PC-3 (cell line): ENCODE results near the gene MYH14. TPM values are rescaled to one million over a fixed set of nuclear protein-coding genes. Genes with fewer than 3 reads are reported as not detected.

Experiments used
- ATAC-seq: fragments of 200-7000 bp; cut with Tn5 transposase; 2 replicates; pipeline ENCODE4 v1.9.1; 2020; ENCODE audit warnings: mild to moderate bottlenecking, moderate library complexity
- BruUV-seq: library from RNA; stranded (reverse); fragments of 400-500 nt; replicated peaks from 2 replicates; lab custom pipeline; 2021; lab: Mats Ljungman, UMichigan
- CTCF ChIA-PET: fragments of 300-600 bp; sonication (Branson Sonifier 250); formaldehyde crosslinking; loops from one replicate; lab custom pipeline; 2022; ENCODE audit warnings: antibody characterized with exemption; lab: Charles Lee
- POLR2A ChIA-PET: fragments of 300-600 bp; sonication (Branson Sonifier 250); formaldehyde crosslinking; loops from one replicate; lab custom pipeline; 2022; ENCODE audit warnings: antibody characterized with exemption; ENCODE audit not compliant: unreplicated experiment; lab: Charles Lee
- DNase-seq: peaks from one replicate; pipeline ENCODE4 v3.0.0-alpha.2; 2015
- H2AFZ ChIP-seq: fragments of 300-600 bp; sonication (generic); 2 replicates; pipeline ENCODE4 v1.6.0; 2016; ENCODE audit warnings: antibody characterized with exemption, low read length
- H3F3A ChIP-seq: fragments of 300-600 bp; sonication (generic); one replicate; pipeline ENCODE4 v1.6.0; 2017; ENCODE audit warnings: antibody characterized with exemption, low read length, control low read depth, mild to moderate bottlenecking; ENCODE audit not compliant: unreplicated experiment
- H3K27ac ChIP-seq: fragments of 300-600 bp; sonication (generic); 2 replicates; pipeline ENCODE4 v1.5.1; 2016; ENCODE audit warnings: mild to moderate bottlenecking, low read length
- H3K27me3 ChIP-seq: fragments of 300-600 bp; sonication (generic); 2 replicates; pipeline ENCODE4 v1.6.1; 2016; ENCODE audit warnings: low read length, mixed read lengths
- H3K36me3 ChIP-seq: fragments of 300-600 bp; sonication (generic); 2 replicates; pipeline ENCODE4 v1.6.1; 2016; ENCODE audit warnings: low read depth, mixed run types, low read length, mixed read lengths
- H3K4me1 ChIP-seq: fragments of 300-600 bp; sonication (generic); 2 replicates; pipeline ENCODE4 v1.5.1; 2016; ENCODE audit warnings: low read length; ENCODE audit not compliant: insufficient read depth
- H3K4me2 ChIP-seq: fragments of 300-600 bp; sonication (generic); 2 replicates; pipeline ENCODE4 v1.6.0; 2016; ENCODE audit warnings: low read length
- H3K4me3 ChIP-seq: fragments of 300-600 bp; sonication (generic); 2 replicates; pipeline ENCODE4 v1.5.1; 2016; ENCODE audit warnings: mild to moderate bottlenecking, low read length, mixed read lengths
- H3K79me2 ChIP-seq: fragments of 300-600 bp; sonication (generic); 2 replicates; pipeline ENCODE4 v1.6.1; 2017; ENCODE audit warnings: low read length, mixed read lengths
- H3K9ac ChIP-seq: fragments of 300-600 bp; sonication (generic); 2 replicates; pipeline ENCODE4 v1.6.0; 2016; ENCODE audit warnings: mild to moderate bottlenecking, low read length
- H3K9me2 ChIP-seq: fragments of 300-600 bp; sonication (generic); replicated peaks from 2 replicates; pipeline ENCODE4 v1.6.1; 2016; ENCODE audit warnings: mixed run types, low read length, mixed read lengths
- H3K9me3 ChIP-seq: fragments of 300-600 bp; sonication (generic); 2 replicates; pipeline ENCODE4 v1.6.1; 2016; ENCODE audit warnings: low read length, mixed read lengths
- H4K20me1 ChIP-seq: fragments of 300-600 bp; sonication (generic); 2 replicates; pipeline ENCODE4 v1.6.1; 2016; ENCODE audit warnings: low read length, mixed read lengths
- CTCF ChIP-seq: fragments of 300-600 bp; sonication (generic); conservative IDR thresholded peaks from 2 replicates; pipeline ENCODE4 v1.5.1; 2017; ENCODE audit warnings: antibody characterized with exemption, low read depth, mild to moderate bottlenecking, low read length
- EZH2 ChIP-seq: fragments of 300-600 bp; sonication (generic); IDR thresholded peaks from one replicate; pipeline ENCODE4 v1.6.1; 2017; ENCODE audit warnings: antibody characterized with exemption, mild to moderate bottlenecking, low read length; ENCODE audit not compliant: unreplicated experiment
- EZH2phosphoT487 ChIP-seq: fragments of 300-600 bp; sonication (generic); IDR thresholded peaks from 2 replicates; pipeline ENCODE4 v1.6.1; 2018; ENCODE audit warnings: mild to moderate bottlenecking, antibody characterized with exemption, low read length, borderline replicate concordance
- intact Hi-C: fragments of 100-400 bp; cut with micrococcal nuclease; formaldehyde crosslinking; loops from 2 replicates; pipeline ENCODE4 v1.9.0; 2023
- total RNA-seq: library from RNA; depleted of rRNA; stranded (reverse); fragments of >200 nt; gene quantifications from 2 replicates; pipeline ENCODE4 v1.2.3, GENCODE V29; 2014

The MYH14 gene
- total RNA-seq, 1 experiment from 2014 or later = 20.2 TPM

- no TSS peak for BruUV-seq
- no peaks in the 10 kb centered on the region for H3K27me3 ChIP-seq
- H3F3A ChIP-seq = no peaks in the 10 kb centered on the region
- H3K79me2 ChIP-seq = no peaks in the 10 kb centered on the region
- TF ChIP-seq CTCF = no peak
- TF ChIP-seq EZH2phosphoT487 = no peak
- TF ChIP-seq EZH2 = no peak
- CTCF ChIA-PET = no interaction called here
- POLR2A ChIA-PET = no interaction called here
- DNase-seq = no peak
- H3K9ac ChIP-seq = no peak overlapping the region
- no peak overlapping the region for H2AFZ ChIP-seq
- no peaks in the 10 kb centered on the region for H3K36me3 ChIP-seq
- no peaks in the 10 kb centered on the region for H3K9me3 ChIP-seq
- H3K4me1 ChIP-seq = peaks cover 12% of the 10 kb centered on the region; the same call in 1 of the 2 replicates
- no peak overlapping the region for H3K27ac ChIP-seq
- H3K4me3 ChIP-seq = no peak overlapping the region
- intact Hi-C loops = no loop called here
- H3K9me2 ChIP-seq = no peaks in the 10 kb centered on the region
- H3K4me2 ChIP-seq = no peak overlapping the region
- 0 out of 2 replicates have a peak, but pooled peaks cover 4% of the 10 kb centered on the region for H4K20me1 ChIP-seq
- no peak for ATAC-seq
These were observed 128.5 kb downstream of the MYH14 start for GRCh38 chr19:50331994-50332243.

- ChIA-PET CTCF (interaction anchor here (0.5 kb wide), 1 partner anchor 17 kb away, joined by 3 read pairs; no protein-coding TSS in a partner anchor), POLR2A (no interaction called here)
- ATAC-seq (no peak), DNase-seq (peak; percentile 20)
- no peaks in the 10 kb centered on the region for H3K79me2 ChIP-seq
- H4K20me1 ChIP-seq = 0 out of 2 replicates have a peak, but pooled peaks cover 4% of the 10 kb centered on the region
- H3K4me3 ChIP-seq = no peak overlapping the region
- intact Hi-C loops = no loop called here
- no peaks in the 10 kb centered on the region for H3K9me3 ChIP-seq
- H3K4me1 ChIP-seq = peaks cover 12% of the 10 kb centered on the region; the same call in 1 of the 2 replicates
- BruUV-seq = no TSS peak
- no peaks in the 10 kb centered on the region for H3K36me3 ChIP-seq
- no peaks in the 10 kb centered on the region for H3F3A ChIP-seq
- H3K9me2 ChIP-seq = no peaks in the 10 kb centered on the region
- no peak for TF ChIP-seq EZH2
- no peak for TF ChIP-seq EZH2phosphoT487
- H3K27me3 ChIP-seq = no peaks in the 10 kb centered on the region
- H2AFZ ChIP-seq = no peak overlapping the region
- H3K9ac ChIP-seq = no peak overlapping the region
- no peak overlapping the region for H3K27ac ChIP-seq
- peak overlapping the region; percentile 81; the same call in 1 of the 2 replicates for H3K4me2 ChIP-seq
These were observed 129.0 kb downstream of the MYH14 start for GRCh38 chr19:50332244-50333038.

- no peaks in the 10 kb centered on the region for H3K79me2 ChIP-seq
- peak overlapping the region; percentile 81 for H3K4me2 ChIP-seq
- H4K20me1 ChIP-seq = no peaks in the 10 kb centered on the region
- no peaks in the 10 kb centered on the region for H3F3A ChIP-seq
- ATAC-seq = peak; percentile 50
- no peak overlapping the region for H3K27ac ChIP-seq
- CTCF ChIA-PET = no interaction called here
- H3K27me3 ChIP-seq = no peaks in the 10 kb centered on the region
- no peaks in the 10 kb centered on the region for H3K9me2 ChIP-seq
- POLR2A ChIA-PET = interaction anchor here (0.6 kb wide), 1 partner anchor 384 kb away, joined by 3 read pairs; no protein-coding TSS in a partner anchor
- H3K36me3 ChIP-seq = no peaks in the 10 kb centered on the region
- H2AFZ ChIP-seq = peak overlapping the region; percentile 85
- peak; percentile 96 for DNase-seq
- intact Hi-C loops = no loop called here
- H3K4me1 ChIP-seq = peaks cover 12% of the 10 kb centered on the region; the same call in 1 of the 2 replicates
- H3K9ac ChIP-seq = peak overlapping the region; percentile 40
- TF ChIP-seq EZH2 (no peak), CTCF (no peak), EZH2phosphoT487 (no peak)
- BruUV-seq = no TSS peak
- no peaks in the 10 kb centered on the region for H3K9me3 ChIP-seq
- H3K4me3 ChIP-seq = peak overlapping the region; percentile 60
These were observed 129.9 kb downstream of the MYH14 start for GRCh38 chr19:50333235-50333736.
